Measurements from ENCODE around the gene SAPCD2. TPM values are rescaled to one million over a fixed set of nuclear protein-coding genes. Genes with fewer than 3 reads are reported as not detected.

SAPCD2 gene
- total RNA-seq, 1 experiment from 2014 or later = 29.8 TPM

- H3K4me1 Mint-ChIP-seq = peaks cover 10 to 11% of the 10 kb centered on the region in 2 experiments
- H3K9me3 Mint-ChIP-seq = no peaks in the 10 kb centered on the region
- peak overlapping the region in 2 of 3 experiments; percentile 68 to 76; a peak in 3 of 7 replicates for H3K27ac Mint-ChIP-seq
Observed at GRCh38 chr9:137089232-137089947, 19.0 kb upstream of the SAPCD2 start.

More at GRCh38 chr9:137089232-137089947, 19.0 kb upstream of the SAPCD2 start:
- H4K91ac ChIP-seq (ENCODE audit: insufficient read length, low read depth, low read length) = no peak overlapping the region
- no peak overlapping the region for H3K9ac ChIP-seq (ENCODE audit: extremely low read depth, insufficient read length, low read length)
- TF ChIP-seq CTCF (conservative IDR thresholded peaks at IDR 0.05) = no peak
- H3K79me1 ChIP-seq (ENCODE audit: insufficient read depth, low read depth, low read length, poor library complexity, severe bottlenecking) = no peaks in the 10 kb centered on the region
- H3T11ph ChIP-seq (ENCODE audit: low read length) = no peak overlapping the region
- H3K4ac ChIP-seq (ENCODE audit: low read depth, low read length) = no peak overlapping the region
- no peak for DNase-seq
- no peaks in the 10 kb centered on the region for H3K4me1 ChIP-seq (ENCODE audit: insufficient read depth, low read length)
- no peak overlapping the region for H2AK5ac ChIP-seq (ENCODE audit: insufficient read length, low read length)
- Mint-ChIP-seq H3K36me3 (ENCODE audit: insufficient read depth in 1 of 3, low read depth in 3 of 3) (peaks cover 7 to 12% (median 10%) of the 10 kb centered on the region in 3 experiments; a peak in 6 of 7 replicates), H3K27me3 (ENCODE audit: low read depth) (peaks cover 6% of the 10 kb centered on the region), H3K4me3 (peak overlapping the region in 1 of 2 experiments; percentile 7; a peak in 2 of 5 replicates)
- no peak overlapping the region; the same call in 1 of the 2 replicates for H3K14ac ChIP-seq (ENCODE audit: insufficient read depth, low read length)
- H2BK5ac ChIP-seq (ENCODE audit: insufficient read length, low read length) = no peak overlapping the region
- no peak overlapping the region for H3K18ac ChIP-seq (ENCODE audit: insufficient read length, low read depth, low read length)
- H4K8ac ChIP-seq (replicated peaks; ENCODE audit: insufficient read length, low read depth, low read length) = no peak overlapping the region
- H3K56ac ChIP-seq (ENCODE audit: insufficient read length, low read depth, low read length) = no peak overlapping the region
- peaks cover 12% of the 10 kb centered on the region for H3K23me2 ChIP-seq (ENCODE audit: insufficient read length, low read depth, low read length, poor library complexity, severe bottlenecking)
- no peak overlapping the region for H3K4me2 ChIP-seq (ENCODE audit: insufficient read depth, insufficient read length, low read length)
- H4K20me1 ChIP-seq (ENCODE audit: control insufficient read depth, insufficient read depth, insufficient read length) = no peaks in the 10 kb centered on the region
- H4K5ac ChIP-seq (ENCODE audit: insufficient read length, low read depth, low read length) = no peak overlapping the region
- H3K79me2 ChIP-seq (ENCODE audit: insufficient read depth, low read length) = no peaks in the 10 kb centered on the region
- H2AFZ ChIP-seq (ENCODE audit: low read length) = no peak overlapping the region
- no CpG with 5 or more reads among the region's 11 CpGs for WGBS (ENCODE audit: extremely low coverage, insufficient read length, low lambda C conversion rate)
- H2BK120ac ChIP-seq (ENCODE audit: low read depth, low read length, poor library complexity, severe bottlenecking) = no peak overlapping the region
- H3K23ac ChIP-seq (ENCODE audit: insufficient read length, low read depth, low read length) = no peak overlapping the region
- H3K27me3 ChIP-seq (ENCODE audit: insufficient read depth, low read length) = no peaks in the 10 kb centered on the region
- no peak overlapping the region for H2BK12ac ChIP-seq (ENCODE audit: insufficient read length, low read depth, low read length)
- no peak overlapping the region for H2BK15ac ChIP-seq (ENCODE audit: low read depth, low read length)
- H3K9me3 ChIP-seq (ENCODE audit: control insufficient read depth, low read depth, low read length) = no peaks in the 10 kb centered on the region
- H2BK20ac ChIP-seq (ENCODE audit: low read depth, low read length, poor library complexity, severe bottlenecking) = no peak overlapping the region
- no peak overlapping the region for H3K27ac ChIP-seq (ENCODE audit: insufficient read length, low read depth, low read length)

Measured in H9 (cell line).